PC-9 (cell line): Measurements from ENCODE around the gene GOLGA6L10. TPM values are rescaled to one million over a fixed set of nuclear protein-coding genes. Genes with fewer than 3 reads are reported as not detected.

Source experiments
- BruUV-seq: library from RNA; stranded (reverse); fragments of 400-500 nt; replicated peaks from 2 replicates; lab custom pipeline; 2021; lab: Mats Ljungman, UMichigan
- CTCF ChIA-PET: fragments of 300-600 bp; sonication (Branson Sonifier 250); formaldehyde crosslinking; loops from one replicate; lab custom pipeline; 2022; ENCODE audit warnings: antibody characterized with exemption; lab: Charles Lee
- POLR2A ChIA-PET: fragments of 300-600 bp; sonication (Branson Sonifier 250); formaldehyde crosslinking; loops from one replicate; lab custom pipeline; 2022; ENCODE audit warnings: antibody characterized with exemption; ENCODE audit not compliant: unreplicated experiment; lab: Charles Lee
- DNase-seq, 2 experiments: peaks; one replicate each; pipeline versions ENCODE4 v3.0.0 to v3.0.0-alpha.2; 2015 to 2022; ENCODE audit warnings: mixed read lengths in 1 of 2
- H2AFZ ChIP-seq: fragments of 200-600 bp; sonication (generic); 2 replicates; pipeline ENCODE4 v1.8.1; 2017; ENCODE audit warnings: antibody characterized with exemption
- H3F3A ChIP-seq: fragments of 200-600 bp; sonication (generic); 2 replicates; pipeline ENCODE4 v1.8.1; 2017; ENCODE audit warnings: antibody characterized with exemption, mild to moderate bottlenecking, low read depth; ENCODE audit not compliant: insufficient read depth
- H3K27ac ChIP-seq: fragments of 200-600 bp; sonication (generic); 2 replicates; pipeline ENCODE4 v1.6.1; 2016; ENCODE audit warnings: mixed run types
- H3K27me3 ChIP-seq: fragments of 200-600 bp; sonication (generic); 2 replicates; pipeline ENCODE4 v1.6.1; 2016; ENCODE audit warnings: low read depth, mixed run types; ENCODE audit not compliant: insufficient read depth
- H3K36me3 ChIP-seq: fragments of 200-600 bp; sonication (generic); 2 replicates; pipeline ENCODE4 v1.6.1; 2016; ENCODE audit warnings: low read depth, mixed run types
- H3K4me1 ChIP-seq: fragments of 200-600 bp; sonication (generic); replicated peaks from 2 replicates; pipeline ENCODE4 v1.6.1; 2016; ENCODE audit warnings: mixed run types; ENCODE audit not compliant: insufficient read depth
- H3K4me2 ChIP-seq: fragments of 200-600 bp; sonication (generic); 2 replicates; pipeline ENCODE4 v1.6.1; 2017; ENCODE audit warnings: mixed run types
- H3K4me3 ChIP-seq: fragments of 200-600 bp; sonication (generic); 2 replicates; pipeline ENCODE4 v1.6.1; 2016; ENCODE audit warnings: mixed run types
- H3K79me2 ChIP-seq: fragments of 200-600 bp; sonication (generic); 2 replicates; pipeline ENCODE4 v1.6.1; 2017; ENCODE audit warnings: low read depth, mixed run types
- H3K9me2 ChIP-seq: fragments of 200-600 bp; sonication (generic); 2 replicates; pipeline ENCODE4 v1.8.1; 2017; ENCODE audit warnings: mild to moderate bottlenecking; ENCODE audit not compliant: insufficient read depth
- H3K9me3 ChIP-seq: fragments of 200-600 bp; sonication (generic); 2 replicates; pipeline ENCODE4 v1.8.1; 2016; ENCODE audit warnings: low read depth; ENCODE audit not compliant: insufficient read depth
- H4K20me1 ChIP-seq: fragments of 200-600 bp; sonication (generic); 2 replicates; pipeline ENCODE4 v1.8.1; 2017; ENCODE audit not compliant: insufficient read depth
- EZH2 ChIP-seq: fragments of 200-600 bp; sonication (generic); IDR thresholded peaks from 2 replicates; pipeline ENCODE4 v1.8.0; 2017; ENCODE audit warnings: antibody characterized with exemption, low read depth
- intact Hi-C: fragments of 100-400 bp; cut with micrococcal nuclease; formaldehyde crosslinking; loops from one replicate; pipeline ENCODE4 v1.10.0; 2022; ENCODE audit not compliant: unreplicated experiment
- total RNA-seq: library from RNA; stranded (reverse); gene quantifications from 2 replicates; pipeline ENCODE4 v1.2.3, GENCODE V29; 2021
- TF ChIP-seq, protein P1 (sequence below): fragments of 200-600 bp; sonication (generic); conservative IDR thresholded peaks from 2 replicates; pipeline ENCODE4 v1.6.1; 2017; ENCODE audit warnings: mixed run types, antibody characterized with exemption, mild to moderate bottlenecking, moderate library complexity

The GOLGA6L10 gene
- total RNA-seq, 1 experiment from 2014 or later: 2.2 TPM

DNA sequence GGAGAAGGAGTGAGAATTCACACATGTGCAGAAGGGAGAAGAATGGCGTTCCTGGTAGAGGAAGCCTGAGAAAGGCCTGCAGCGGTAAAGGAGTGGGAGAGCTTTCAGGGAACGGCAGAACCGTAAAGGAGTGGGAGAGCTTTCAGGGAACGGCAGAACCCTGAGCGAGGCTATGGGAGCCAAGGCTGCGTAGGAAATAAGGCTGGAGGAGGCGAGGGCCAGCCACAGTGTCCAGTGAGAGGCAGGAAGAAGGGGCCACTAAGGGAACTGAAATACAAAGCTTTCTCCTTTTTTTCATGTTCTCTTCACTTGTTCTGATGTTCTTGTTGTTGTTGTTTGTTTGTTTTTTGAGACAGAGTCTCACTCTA is 41.6 kb downstream of the GOLGA6L10 start:
- Histone ChIP-seq H4K20me1 (no peaks in the 10 kb centered on the region), H3K27me3 (peaks cover 10% of the 10 kb centered on the region; the same call in 1 of the 2 replicates), H3F3A (no peaks in the 10 kb centered on the region), H3K9me3 (no peaks in the 10 kb centered on the region), H3K4me3 (no peak overlapping the region), H3K4me1 (no peaks in the 10 kb centered on the region), H3K9me2 (no peaks in the 10 kb centered on the region), H3K4me2 (no peak overlapping the region), H3K36me3 (no peaks in the 10 kb centered on the region), H3K27ac (no peak overlapping the region), H3K79me2 (no peaks in the 10 kb centered on the region), H2AFZ (no peak overlapping the region)
- CTCF ChIA-PET: no interaction called here
- no peak for TF ChIP-seq EZH2
- TF ChIP-seq, protein P1, sequence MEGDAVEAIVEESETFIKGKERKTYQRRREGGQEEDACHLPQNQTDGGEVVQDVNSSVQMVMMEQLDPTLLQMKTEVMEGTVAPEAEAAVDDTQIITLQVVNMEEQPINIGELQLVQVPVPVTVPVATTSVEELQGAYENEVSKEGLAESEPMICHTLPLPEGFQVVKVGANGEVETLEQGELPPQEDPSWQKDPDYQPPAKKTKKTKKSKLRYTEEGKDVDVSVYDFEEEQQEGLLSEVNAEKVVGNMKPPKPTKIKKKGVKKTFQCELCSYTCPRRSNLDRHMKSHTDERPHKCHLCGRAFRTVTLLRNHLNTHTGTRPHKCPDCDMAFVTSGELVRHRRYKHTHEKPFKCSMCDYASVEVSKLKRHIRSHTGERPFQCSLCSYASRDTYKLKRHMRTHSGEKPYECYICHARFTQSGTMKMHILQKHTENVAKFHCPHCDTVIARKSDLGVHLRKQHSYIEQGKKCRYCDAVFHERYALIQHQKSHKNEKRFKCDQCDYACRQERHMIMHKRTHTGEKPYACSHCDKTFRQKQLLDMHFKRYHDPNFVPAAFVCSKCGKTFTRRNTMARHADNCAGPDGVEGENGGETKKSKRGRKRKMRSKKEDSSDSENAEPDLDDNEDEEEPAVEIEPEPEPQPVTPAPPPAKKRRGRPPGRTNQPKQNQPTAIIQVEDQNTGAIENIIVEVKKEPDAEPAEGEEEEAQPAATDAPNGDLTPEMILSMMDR: no peak
- intact Hi-C loops: no loop called here
- BruUV-seq: no TSS peak
- POLR2A ChIA-PET: no interaction called here
- no peak for DNase-seq

GRCh38 chr15:82306791-82307713 is 42.2 kb downstream of the GOLGA6L10 start:
- Histone ChIP-seq H3K36me3 (no peaks in the 10 kb centered on the region), H4K20me1 (no peaks in the 10 kb centered on the region), H3K4me1 (no peaks in the 10 kb centered on the region), H3K27ac (no peak overlapping the region), H3F3A (no peaks in the 10 kb centered on the region), H3K4me2 (no peak overlapping the region), H2AFZ (no peak overlapping the region), H3K79me2 (no peaks in the 10 kb centered on the region), H3K9me2 (no peaks in the 10 kb centered on the region), H3K4me3 (no peak overlapping the region), H3K27me3 (peaks cover 10% of the 10 kb centered on the region; the same call in 1 of the 2 replicates), H3K9me3 (no peaks in the 10 kb centered on the region)
- intact Hi-C loops: no loop called here
- DNase-seq: no peak
- ChIA-PET CTCF (no interaction called here), POLR2A (no interaction called here)
- TF ChIP-seq, protein P1: no peak
- no peak for TF ChIP-seq EZH2
- no TSS peak for BruUV-seq

DNA sequence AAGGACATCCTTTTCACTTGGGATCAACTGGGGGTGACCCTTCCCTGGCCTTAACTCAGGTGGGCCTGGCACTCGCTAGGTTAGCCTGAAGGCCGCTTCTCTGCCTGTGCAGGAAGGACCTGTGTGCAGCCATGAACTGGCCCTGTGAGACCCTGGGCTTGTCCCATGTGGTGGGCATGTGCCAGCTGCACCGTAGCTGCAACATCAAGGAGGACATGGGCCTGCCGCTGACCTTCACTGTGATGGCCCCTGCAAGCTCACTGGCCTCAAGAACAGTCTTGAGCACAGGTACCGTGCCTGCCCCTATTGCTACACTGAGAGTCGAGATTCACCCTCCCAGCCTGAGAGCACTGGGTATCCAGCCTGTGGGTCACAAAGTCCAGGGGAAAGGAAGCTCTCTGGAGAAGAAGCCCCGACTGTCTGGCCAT is 43.6 kb downstream of the GOLGA6L10 start:
- intact Hi-C loops: no loop called here
- Histone ChIP-seq H3K27ac (no peak overlapping the region), H3K9me2 (no peaks in the 10 kb centered on the region), H3K27me3 (peaks cover 7% of the 10 kb centered on the region; the same call in 1 of the 2 replicates), H3K4me2 (no peak overlapping the region), H3K79me2 (no peaks in the 10 kb centered on the region), H3K4me3 (no peak overlapping the region), H2AFZ (no peak overlapping the region), H3K4me1 (no peaks in the 10 kb centered on the region), H3F3A (no peaks in the 10 kb centered on the region), H3K36me3 (no peaks in the 10 kb centered on the region), H3K9me3 (no peaks in the 10 kb centered on the region), H4K20me1 (no peaks in the 10 kb centered on the region)
- no TSS peak for BruUV-seq
- ChIA-PET CTCF (no interaction called here), POLR2A (no interaction called here)
- no peak for TF ChIP-seq EZH2
- TF ChIP-seq, protein P1: no peak
- no peak for DNase-seq
